Stimulated activated CD8-positive, alpha-beta memory T cell treated with anti-CD3 and anti-CD28 coated beads, Interleukin-7, amount 100 ng/mL, for 4 hours (primary cell): ENCODE data around the gene TRIP10.

ENCODE experiments used
- DNase-seq, 2 donors: peaks; one replicate each; pipeline ENCODE4 v3.0.0-alpha.2; 2020; ENCODE audit warnings: low read depth in 2 of 2

The TRIP10 gene

GRCh38 chr19:6711605-6712004, 27.9 kb upstream of the TRIP10 start:
- no peak for DNase-seq

GRCh38 chr19:6712231-6712630, 27.2 kb upstream of the TRIP10 start:
- DNase-seq = no peak

- no peak for DNase-seq
Measured at GRCh38 chr19:6712692-6713670, 26.5 kb upstream of the TRIP10 start.

GRCh38 chr19:6713773-6714692, 25.4 kb upstream of the TRIP10 start:
- no peak for DNase-seq

GRCh38 chr19:6714749-6715555, 24.5 kb upstream of the TRIP10 start:
- DNase-seq = no peak

- DNase-seq = no peak
Measured at GRCh38 chr19:6716610-6716970, 22.9 kb upstream of the TRIP10 start.

- no peak for DNase-seq
Measured at GRCh38 chr19:6717036-6717435, 22.4 kb upstream of the TRIP10 start.

- DNase-seq = no peak
Measured at GRCh38 chr19:6717441-6717971, 22.0 kb upstream of the TRIP10 start.

- no peak for DNase-seq
Measured at GRCh38 chr19:6718111-6718740, 21.3 kb upstream of the TRIP10 start.

- no peak for DNase-seq
Measured at GRCh38 chr19:6718741-6719539, 20.5 kb upstream of the TRIP10 start.

GRCh38 chr19:6719540-6719861, 20.0 kb upstream of the TRIP10 start:
- DNase-seq = no peak

- DNase-seq = no peak
Measured at GRCh38 chr19:6719992-6720368, 19.5 kb upstream of the TRIP10 start.

- no peak for DNase-seq
Measured at GRCh38 chr19:6720369-6721137, 18.9 kb upstream of the TRIP10 start, which contains the start of gene C3. TSS of gene C3 (minus strand) at chr19:6720650. CDS start at chr19:6720589, 61 bp downstream.

- no peak for DNase-seq
Measured at GRCh38 chr19:6721138-6721474, 18.4 kb upstream of the TRIP10 start.

- no peak for DNase-seq
Measured at GRCh38 chr19:6721773-6722172, 17.7 kb upstream of the TRIP10 start.

- DNase-seq = no peak
Measured at GRCh38 chr19:6723108-6723618, 16.3 kb upstream of the TRIP10 start.

- no peak for DNase-seq
Measured at GRCh38 chr19:6723738-6724137, 15.7 kb upstream of the TRIP10 start.

GRCh38 chr19:6724631-6725492, 14.6 kb upstream of the TRIP10 start:
- DNase-seq = no peak
